Glomerular visceral epithelial cell (primary cell): ENCODE measurements around the gene RERE.
"Not testable (repeated sequence)": the region's sequence is repeated elsewhere in the genome, so short reads cannot be mapped to it uniquely, and the experiment has no call there.

Experiments
- DNase-seq: peaks from one replicate; pipeline ENCODE4 v3.0.0-alpha.2; 2016; ENCODE audit errors: extremely low spot score

Gene RERE

GRCh38 chr1:8844501-8845006, 27.1 kb upstream of the RERE start:
- no peak for DNase-seq

GRCh38 chr1:8841395-8841794, 24.0 kb upstream of the RERE start:
- DNase-seq = no peak

- no peak for DNase-seq
Measured at GRCh38 chr1:8839990-8840389, 22.6 kb upstream of the RERE start.

GRCh38 chr1:8835941-8836643, 18.7 kb upstream of the RERE start:
- DNase-seq = no peak

GRCh38 chr1:8831340-8831739, 13.9 kb upstream of the RERE start:
- DNase-seq = no peak

GRCh38 chr1:8830732-8831131, 13.3 kb upstream of the RERE start:
- DNase-seq = not testable (repeated sequence)

- DNase-seq = peak; percentile 87
Measured at GRCh38 chr1:8825985-8826481, 8.6 kb upstream of the RERE start.

- no peak for DNase-seq
Measured at GRCh38 chr1:8823295-8823664, 5.8 kb upstream of the RERE start.

- peak; percentile 91 for DNase-seq
Measured at GRCh38 chr1:8822373-8823294, 5.2 kb upstream of the RERE start.

GRCh38 chr1:8821084-8821483, 3.6 kb upstream of the RERE start:
- DNase-seq = peak; percentile 36

- not testable (repeated sequence) for DNase-seq
Measured at GRCh38 chr1:8818789-8819188, 1.3 kb upstream of the RERE start.

GRCh38 chr1:8818325-8818775, 910 bp upstream of the RERE start:
- DNase-seq = peak; percentile 66

GRCh38 chr1:8816831-8817411, 519 bp downstream of the RERE start:
- peak; percentile 13 for DNase-seq

GRCh38 chr1:8816264-8816663, 1.2 kb downstream of the RERE start:
- DNase-seq = peak; percentile 19

- DNase-seq = peak; percentile 32
Measured at GRCh38 chr1:8815582-8816151, 1.8 kb downstream of the RERE start.

GRCh38 chr1:8814865-8815264, 2.6 kb downstream of the RERE start:
- no peak for DNase-seq

- no peak for DNase-seq
Measured at GRCh38 chr1:8813991-8814390, 3.4 kb downstream of the RERE start.

- DNase-seq = no peak
Measured at GRCh38 chr1:8813016-8813763, 4.2 kb downstream of the RERE start.

- DNase-seq = no peak
Measured at GRCh38 chr1:8812081-8812480, 5.4 kb downstream of the RERE start.

GRCh38 chr1:8810987-8811386, 6.5 kb downstream of the RERE start:
- no peak for DNase-seq

- no peak for DNase-seq
Measured at GRCh38 chr1:8809342-8809736, 8.1 kb downstream of the RERE start.
